ENCODE results near the gene BLID.

The BLID gene

GRCh38 chr11:122081073-122081472 lies 34.9 kb downstream of the BLID start:
- no peak for DNase-seq (ENCODE audit: low read depth)

DNA sequence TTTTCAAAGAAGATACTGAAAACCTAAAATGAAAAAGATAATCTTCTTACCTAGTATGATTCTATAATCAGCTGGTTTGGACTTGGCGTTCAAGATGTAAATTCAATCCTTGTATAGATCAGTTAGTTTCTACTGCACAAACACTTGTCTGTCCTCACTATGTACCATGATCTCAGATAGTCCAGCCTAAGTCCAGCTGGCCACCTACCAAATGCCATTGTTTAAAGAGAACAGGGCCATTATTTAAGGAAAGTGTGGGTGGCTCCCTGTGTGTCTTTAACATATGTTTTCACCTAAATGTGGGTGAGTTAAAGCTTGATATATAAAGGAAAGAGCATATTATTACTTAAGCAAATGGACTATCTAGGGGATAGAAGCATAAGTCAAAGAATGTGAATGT lies 38.6 kb downstream of the BLID start:
- DNase-seq (ENCODE audit: low read depth), result no peak

GRCh38 chr11:122076512-122077120 lies 39.4 kb downstream of the BLID start:
- no peak for DNase-seq (ENCODE audit: low read depth)

DNA sequence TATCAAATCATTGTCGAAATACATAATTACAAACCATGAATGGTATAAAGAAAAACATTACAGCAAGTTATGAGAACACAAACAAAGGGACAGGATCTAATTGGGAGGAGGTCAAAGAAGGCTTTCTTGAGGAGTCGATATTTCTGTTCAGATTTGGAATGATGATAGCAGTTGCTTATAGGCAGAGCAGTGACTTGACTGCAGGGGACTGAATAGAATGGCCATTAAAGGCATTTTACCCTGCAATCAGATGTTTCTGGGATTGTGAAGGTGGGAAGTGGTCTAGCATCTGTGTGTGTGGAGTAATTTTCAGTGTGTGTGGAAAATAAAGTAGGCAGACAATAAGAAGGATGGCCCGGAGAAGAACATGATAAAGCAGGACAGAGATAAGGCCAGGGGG lies 41.0 kb downstream of the BLID start:
- DNase-seq (ENCODE audit: low read depth), result no peak

DNA sequence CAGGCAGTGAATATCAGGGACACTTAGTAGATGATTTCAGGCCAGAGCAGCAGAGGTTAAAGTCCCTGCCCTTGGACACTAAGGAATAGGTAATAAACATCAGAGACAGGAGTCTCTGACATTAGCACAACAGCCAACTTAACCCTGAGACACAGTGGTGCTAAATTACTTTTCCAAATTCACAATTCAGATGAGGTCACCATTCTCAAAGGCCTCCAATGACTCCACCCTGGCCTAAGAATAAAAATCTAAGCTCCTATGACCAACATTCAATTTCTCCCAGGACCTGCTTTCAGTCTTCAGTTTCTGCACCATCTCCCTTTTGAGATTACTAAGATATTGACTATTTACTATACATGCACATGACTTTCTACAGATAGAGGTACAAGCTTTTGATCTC lies 42.0 kb downstream of the BLID start:
- DNase-seq (ENCODE audit: low read depth), result no peak

DNA sequence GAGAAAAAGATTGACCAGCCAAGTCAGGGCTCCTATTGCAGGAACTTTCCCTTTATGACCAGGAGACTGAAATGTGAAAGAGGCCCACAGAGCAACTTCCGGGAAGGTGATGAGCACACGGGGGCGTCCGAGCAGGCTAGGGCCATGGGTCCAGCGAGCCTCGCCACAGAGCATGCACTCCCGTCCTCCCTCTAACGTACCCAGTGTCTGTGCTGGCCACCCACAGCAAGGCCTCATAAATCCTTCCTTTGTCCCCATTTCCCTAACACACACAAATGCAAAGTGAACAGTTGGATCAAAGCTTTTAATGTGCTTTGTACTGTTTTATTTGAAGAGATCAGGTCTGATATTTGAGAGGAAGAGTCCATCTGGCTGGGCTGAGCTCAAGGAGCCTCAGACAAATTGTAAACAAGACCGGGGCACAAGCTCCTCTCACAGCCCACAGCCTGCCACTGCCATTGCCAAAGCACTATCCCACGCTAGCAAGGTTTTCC lies 44.3 kb downstream of the BLID start:
- no peak for DNase-seq (ENCODE audit: low read depth)

DNA sequence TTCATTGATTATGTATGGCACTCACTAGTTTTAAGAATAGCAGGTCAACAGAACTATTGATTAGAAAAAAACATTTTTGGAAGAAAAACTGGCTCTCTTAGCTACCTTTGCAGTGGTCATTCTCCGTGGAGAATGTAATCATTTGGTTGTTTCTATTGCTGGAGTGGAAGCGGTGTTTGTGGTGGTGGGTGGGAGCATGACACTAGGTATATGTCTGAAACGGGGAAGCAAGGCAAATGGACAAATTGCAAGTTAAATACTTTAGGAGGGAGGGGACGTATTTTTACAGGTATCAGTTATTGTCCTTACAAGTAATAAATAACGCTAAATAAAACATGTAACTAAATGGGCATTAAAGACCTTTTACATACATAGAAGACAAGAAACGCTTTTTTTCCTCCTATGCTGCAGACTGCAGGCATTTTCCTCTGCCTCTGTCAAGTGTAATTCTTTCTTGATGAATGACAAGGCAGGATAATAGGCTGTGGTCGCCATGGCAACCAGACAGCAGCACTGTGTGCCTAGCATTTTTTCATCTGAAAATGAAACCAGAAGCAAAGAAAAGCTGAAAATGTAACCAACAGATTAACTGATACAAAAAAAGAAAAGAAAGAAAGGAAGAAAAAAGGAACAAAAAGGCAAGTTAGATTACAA lies 46.2 kb downstream of the BLID start:
- no peak for DNase-seq (ENCODE audit: low read depth)

- DNase-seq (ENCODE audit: low read depth), result no peak
Observed at GRCh38 chr11:122068837-122069236, 47.2 kb downstream of the BLID start.

GRCh38 chr11:122068141-122068540 lies 47.9 kb downstream of the BLID start:
- DNase-seq (ENCODE audit: low read depth), result no peak

All from T follicular helper cell (primary cell).